IMR-90 (cell line): ENCODE results near the gene ALS2CL. TPM values are rescaled to one million over a fixed set of nuclear protein-coding genes. Genes with fewer than 3 reads are reported as not detected.

Experiments
- ATAC-seq: fragments of 200-7000 bp; cut with Tn5 transposase; 2 replicates; pipeline ENCODE4 v1.9.1; 2020; ENCODE audit warnings: low read depth, mild to moderate bottlenecking, moderate library complexity
- BruUV-seq: library from RNA; stranded (reverse); fragments of 400-500 nt; replicated peaks from 2 replicates; lab custom pipeline; 2021; lab: Mats Ljungman, UMichigan
- CTCF ChIA-PET: fragments of 300-600 bp; formaldehyde crosslinking; extraction: SDS; loops from one replicate; lab custom pipeline; 2021; ENCODE audit warnings: antibody characterized with exemption; lab: Yijun Ruan, JAX
- POLR2A ChIA-PET: fragments of 300-600 bp; sonication (Branson Sonifier 250); formaldehyde crosslinking; loops from one replicate; lab custom pipeline; 2022; ENCODE audit warnings: antibody characterized with exemption; ENCODE audit not compliant: unreplicated experiment; lab: Charles Lee
- DNase-seq: peaks from one replicate; pipeline ENCODE4 v3.0.0; 2013
- H2AFZ ChIP-seq: replicated peaks from 2 replicates; pipeline ENCODE3; 2013; ENCODE audit warnings: low read length, mild to moderate bottlenecking; ENCODE audit not compliant: poor library complexity
- H2AK5ac ChIP-seq: 2 replicates; pipeline ENCODE4 v1.6.1; 2013; ENCODE audit warnings: low read depth, low read length, inconsistent platforms
- H2AK9ac ChIP-seq: replicated peaks from 2 replicates; pipeline ENCODE3; 2013; ENCODE audit warnings: mild to moderate bottlenecking, low read depth, low read length, moderate library complexity; ENCODE audit not compliant: poor library complexity
- H2BK120ac ChIP-seq: 2 replicates; pipeline ENCODE4 v1.6.1; 2013; ENCODE audit warnings: low read depth, low read length, inconsistent platforms
- H2BK15ac ChIP-seq: 3 replicates; pipeline ENCODE4 v1.6.1; 2013; ENCODE audit warnings: low read depth, low read length, inconsistent platforms
- H2BK20ac ChIP-seq: 2 replicates; pipeline ENCODE4 v1.6.1; 2013; ENCODE audit warnings: low read depth, mild to moderate bottlenecking, inconsistent platforms, low read length, moderate library complexity
- H2BK5ac ChIP-seq: 2 replicates; pipeline ENCODE4 v1.6.1; 2013; ENCODE audit warnings: mild to moderate bottlenecking, low read depth, low read length, inconsistent platforms; ENCODE audit not compliant: poor library complexity, severe bottlenecking
- H3K14ac ChIP-seq: replicated peaks from 2 replicates; pipeline ENCODE4 v1.6.1; 2013; ENCODE audit warnings: low read depth, low read length, inconsistent platforms
- H3K18ac ChIP-seq: 2 replicates; pipeline ENCODE4 v1.6.1; 2013; ENCODE audit warnings: low read depth, low read length, control low read depth
- H3K23ac ChIP-seq: 2 replicates; pipeline ENCODE4 v1.6.1; 2013; ENCODE audit warnings: low read depth, low read length, inconsistent platforms
- H3K27ac ChIP-seq: 2 replicates; pipeline ENCODE4 v1.5.1; 2013; ENCODE audit warnings: mild to moderate bottlenecking, control low read depth, low read length; ENCODE audit not compliant: insufficient read depth
- H3K27me3 ChIP-seq: 2 replicates; pipeline ENCODE4 v1.6.1; 2013; ENCODE audit warnings: low read length; ENCODE audit not compliant: control insufficient read depth, insufficient read depth
- H3K36me3 ChIP-seq: 2 replicates; pipeline ENCODE4 v1.6.1; 2013; ENCODE audit warnings: low read length, mixed read lengths; ENCODE audit not compliant: control insufficient read depth, insufficient read depth
- H3K4ac ChIP-seq: 2 replicates; pipeline ENCODE4 v1.6.1; 2013; ENCODE audit warnings: low read depth, low read length, inconsistent platforms
- H3K4me1 ChIP-seq: 2 replicates; pipeline ENCODE4 v1.6.1; 2013; ENCODE audit warnings: low read length, mixed read lengths; ENCODE audit not compliant: control insufficient read depth, insufficient read depth
- H3K4me2 ChIP-seq: 2 replicates; pipeline ENCODE4 v1.6.1; 2013; ENCODE audit warnings: low read depth, mild to moderate bottlenecking, control low read depth, low read length, moderate library complexity
- H3K4me3 ChIP-seq: 2 replicates; pipeline ENCODE4 v1.5.1; 2013; ENCODE audit warnings: low read depth, mild to moderate bottlenecking, control low read depth, low read length, moderate library complexity; ENCODE audit not compliant: insufficient read depth
- H3K56ac ChIP-seq: 2 replicates; pipeline ENCODE4 v1.6.1; 2013; ENCODE audit warnings: low read length, inconsistent platforms; ENCODE audit not compliant: insufficient read depth; ENCODE audit errors: extremely low read depth
- H3K79me1 ChIP-seq, 2 experiments: 2 replicates each; pipeline ENCODE4 v1.6.1; 2013; ENCODE audit warnings: low read length in 2 of 2, inconsistent platforms in 1 of 2, low read depth in 1 of 2
- H3K9ac ChIP-seq: 2 replicates; pipeline ENCODE4 v1.6.1; 2013; ENCODE audit warnings: low read depth, low read length, control low read depth
- H3K9me1 ChIP-seq: 2 replicates; pipeline ENCODE4 v1.6.1; 2013; ENCODE audit warnings: low read length, inconsistent platforms; ENCODE audit not compliant: insufficient read depth
- H3K9me3 ChIP-seq: 2 replicates; pipeline ENCODE4 v1.6.1; 2013; ENCODE audit warnings: low read length; ENCODE audit not compliant: control insufficient read depth, insufficient read depth
- H4K20me1 ChIP-seq: 2 replicates; pipeline ENCODE4 v1.6.1; 2013; ENCODE audit warnings: low read length, inconsistent platforms; ENCODE audit not compliant: insufficient read depth
- H4K5ac ChIP-seq: 2 replicates; pipeline ENCODE4 v1.6.1; 2013; ENCODE audit warnings: mild to moderate bottlenecking, low read depth, low read length, control low read depth
- H4K8ac ChIP-seq, 2 experiments: 2 replicates each; pipeline ENCODE4 v1.6.1; 2013; ENCODE audit warnings: low read depth in 2 of 2, low read length in 2 of 2, control low read depth in 1 of 2, inconsistent platforms in 1 of 2
- H4K91ac ChIP-seq: 2 replicates; pipeline ENCODE4 v1.6.1; 2013; ENCODE audit warnings: low read depth, low read length, inconsistent platforms; ENCODE audit not compliant: insufficient read depth
- CEBPB ChIP-seq: IDR thresholded peaks from 2 replicates; pipeline ENCODE4 v1.6.1; 2012; ENCODE audit warnings: low read depth, low read length, improper control_type of control experiment
- CHD1 ChIP-seq: IDR thresholded peaks from 2 replicates; pipeline ENCODE4 v1.6.1; 2012; ENCODE audit warnings: low read depth, low read length, improper control_type of control experiment
- CTCF ChIP-seq: conservative IDR thresholded peaks from 2 replicates; pipeline ENCODE4 v1.5.1; 2012; ENCODE audit warnings: mild to moderate bottlenecking, low read depth, low read length, improper control_type of control experiment
- ELK1 ChIP-seq: fragments of 150-350 bp; IDR thresholded peaks from 2 replicates; pipeline ENCODE4 v1.6.1; 2016; ENCODE audit warnings: low read depth, mild to moderate bottlenecking, low read length, moderate library complexity, borderline replicate concordance
- MAZ ChIP-seq: IDR thresholded peaks from 2 replicates; pipeline ENCODE4 v1.6.1; 2012; ENCODE audit warnings: low read depth, mild to moderate bottlenecking, low read length, improper control_type of control experiment, moderate library complexity, borderline replicate concordance
- MXI1 ChIP-seq: IDR thresholded peaks from 2 replicates; pipeline ENCODE4 v1.6.1; 2012; ENCODE audit warnings: low read depth, mild to moderate bottlenecking, low read length, moderate library complexity, borderline replicate concordance
- NFE2L2 ChIP-seq: fragments of 150-350 bp; IDR thresholded peaks from 2 replicates; pipeline ENCODE4 v1.6.1; 2016; ENCODE audit warnings: low read depth, mild to moderate bottlenecking, low read length
- POLR2A ChIP-seq: IDR thresholded peaks from 2 replicates; pipeline ENCODE4 v1.6.1; 2012; ENCODE audit warnings: mild to moderate bottlenecking, low read depth, low read length
- RAD21 ChIP-seq: IDR thresholded peaks from 2 replicates; pipeline ENCODE4 v1.6.1; 2012; ENCODE audit warnings: low read length, improper control_type of control experiment
- RCOR1 ChIP-seq: IDR thresholded peaks from 2 replicates; pipeline ENCODE4 v1.6.1; 2012; ENCODE audit warnings: mild to moderate bottlenecking, low read length, improper control_type of control experiment; ENCODE audit not compliant: insufficient replicate concordance
- RFX5 ChIP-seq: IDR thresholded peaks from 2 replicates; pipeline ENCODE4 v1.8.0; 2012; ENCODE audit warnings: low read depth, mild to moderate bottlenecking, low read length, moderate library complexity
- SMC3 ChIP-seq: fragments of 150-350 bp; IDR thresholded peaks from 2 replicates; pipeline ENCODE4 v1.6.1; 2016; ENCODE audit warnings: low read depth, mild to moderate bottlenecking, antibody characterized with exemption, low read length, moderate library complexity
- WGBS, 2 experiments: methylation state at CpG; one replicate each; pipeline versions ENCODE4 v1.1.5 to v1.1.7; 2013; ENCODE audit warnings: missing lambda C conversion rate in 2 of 2; ENCODE audit not compliant: insufficient read length in 1 of 2; ENCODE audit errors: extremely low coverage in 2 of 2; 5-methylcytosine and 5-hydroxymethylcytosine counted together
- dilution Hi-C: fragments of 300-500 bp; cut with HindIII; formaldehyde crosslinking; loops from one replicate; pipeline ENCODE4 v1.14.3; 2018; ENCODE audit warnings: low sequenced_read_pairs; ENCODE audit not compliant: unreplicated experiment
- in situ Hi-C: fragments of 300-500 bp; cut with MboI; formaldehyde crosslinking; loops from 3 replicates; pipeline ENCODE4 v1.14.3; 2019; ENCODE audit warnings: low sequenced_read_pairs, inconsistent platforms, mixed read lengths
- intact Hi-C: fragments of 100-400 bp; cut with micrococcal nuclease; formaldehyde crosslinking; loops from 2 replicates; pipeline ENCODE4 v1.10.0; 2022
- polyA plus RNA-seq, 3 experiments: library from polyadenylated mRNA; depleted of rRNA; stranded (reverse); fragments of >200 nt; gene quantifications; 2 replicates each; pipeline ENCODE4 v1.2.3, GENCODE V29; 2012; ENCODE audit warnings: low replicate concordance in 1 of 3
- total RNA-seq: library from RNA; depleted of rRNA; stranded (reverse); fragments of >200 nt; gene quantifications from 2 replicates; pipeline ENCODE4 v1.2.3, GENCODE V29; 2012

ALS2CL gene
- total and polyA plus RNA-seq, 2 of the 4 experiments (the other 2 are of a cell fraction), result 2.2 to 4.8 TPM

GRCh38 chr3:46730819-46731218, 37.3 kb upstream of the ALS2CL start:
- H3K27ac ChIP-seq, result no peak overlapping the region
- no peak overlapping the region for H2BK20ac ChIP-seq
- H3K4me2 ChIP-seq, result no peak overlapping the region
- H3K36me3 ChIP-seq, result no peaks in the 10 kb centered on the region
- WGBS, 2 experiments, result no CpG with 5 or more reads among the region's 2 CpGs
- ChIA-PET POLR2A (no interaction called here), CTCF (no interaction called here)
- no TSS peak for BruUV-seq
- no peak overlapping the region for H2AFZ ChIP-seq
- H3K14ac ChIP-seq, result no peak overlapping the region
- no peak overlapping the region for H3K18ac ChIP-seq
- H3K23ac ChIP-seq, result no peak overlapping the region
- H3K9me1 ChIP-seq, result no peaks in the 10 kb centered on the region
- no peaks in the 10 kb centered on the region for H3K9me3 ChIP-seq
- H4K91ac ChIP-seq, result no peak overlapping the region
- ATAC-seq (no peak), DNase-seq (no peak)
- no peak overlapping the region for H3K9ac ChIP-seq
- no peak overlapping the region for H2BK5ac ChIP-seq
- no peak overlapping the region for H3K4me3 ChIP-seq
- H2BK120ac ChIP-seq, result no peak overlapping the region
- no peaks in the 10 kb centered on the region for H3K4me1 ChIP-seq
- intact Hi-C loops (no loop called here), in situ Hi-C loops (no loop called here), dilution Hi-C loops (no loop called here)
- no peaks in the 10 kb centered on the region for H4K20me1 ChIP-seq
- no peak overlapping the region for H3K4ac ChIP-seq
- TF ChIP-seq RFX5, result no peak
- TF ChIP-seq MAZ, result no peak
- TF ChIP-seq POLR2A, result no peak
- no peak for TF ChIP-seq RCOR1
- no peak for TF ChIP-seq MXI1
- TF ChIP-seq CEBPB, result no peak
- TF ChIP-seq CHD1, result no peak
- TF ChIP-seq ELK1, result no peak
- TF ChIP-seq SMC3, result no peak
- TF ChIP-seq CTCF, result no peak
- TF ChIP-seq NFE2L2, result no peak
- TF ChIP-seq RAD21, result no peak
- H2BK15ac ChIP-seq, result no peak overlapping the region
- H4K8ac ChIP-seq, result no peak overlapping the region
- no peak overlapping the region for H2AK9ac ChIP-seq
- H3K79me1 ChIP-seq, result no peaks in the 10 kb centered on the region
- no peak overlapping the region for H2AK5ac ChIP-seq
- H3K27me3 ChIP-seq, result peaks cover 20% of the 10 kb centered on the region
- H4K5ac ChIP-seq, result no peak overlapping the region
- H3K56ac ChIP-seq, result no peak overlapping the region
